Erythroblast (primary cell): ENCODE results near the gene ZSCAN10.

ENCODE experiments used
- GATA1 ChIP-seq: IDR thresholded peaks from 2 replicates; pipeline ENCODE4 v1.6.1; 2011; ENCODE audit warnings: low read depth, mild to moderate bottlenecking, control low read depth, low read length, moderate library complexity
- POLR2A ChIP-seq: IDR thresholded peaks from 2 replicates; pipeline ENCODE4 v1.6.1; 2011; ENCODE audit warnings: mild to moderate bottlenecking, low read length

GRCh38 chr16:3049921-3050481, 49.1 kb downstream of the ZSCAN10 start:
- TF ChIP-seq POLR2A: no peak
- no peak for TF ChIP-seq GATA1
